Natural killer cell treated with Interleukin-12 subunit alpha and Interleukin-12 subunit beta and Interleukin-15 and Interleukin-18, amount 100 ng/mL, for 72 hours (primary cell): ENCODE measurements around the gene CCDC73. TPM values are rescaled to one million over a fixed set of nuclear protein-coding genes. Genes with fewer than 3 reads are reported as not detected.

Experiments used
- ATAC-seq, 2 donors: fragments of 150-1000 bp; cut with Tn5 transposase in 1 of 2; sonication (Bioruptor Pico), chemical (Tn5 transposase) in 1 of 2; 2 replicates each; pipeline ENCODE4 v1.10.0; 2021
- DNase-seq: peaks from one replicate; pipeline ENCODE4 v3.0.0; 2022; ENCODE audit warnings: low spot score
- H3K27ac Mint-ChIP-seq, 2 donors: 1 replicate in 1 of 2; 2 replicates in 1 of 2; pipeline ENCODE4 v1.8.0; 2022; ENCODE audit warnings: mixed read lengths in 2 of 2, mild to moderate bottlenecking in 1 of 2, moderate library complexity in 1 of 2
- H3K27me3 Mint-ChIP-seq, 2 donors: 1 replicate in 1 of 2; 2 replicates in 1 of 2; pipeline ENCODE4 v1.8.0; 2022; ENCODE audit warnings: mixed read lengths in 2 of 2
- H3K36me3 Mint-ChIP-seq: one replicate; pipeline ENCODE4 v1.8.0; 2022; ENCODE audit warnings: mixed read lengths
- H3K4me1 Mint-ChIP-seq, 2 donors: 1 replicate in 1 of 2; 2 replicates in 1 of 2; pipeline ENCODE4 v1.8.0; 2022; ENCODE audit warnings: low read depth in 2 of 2, mixed read lengths in 2 of 2, mild to moderate bottlenecking in 1 of 2
- H3K4me3 Mint-ChIP-seq: one replicate; pipeline ENCODE4 v1.8.0; 2022; ENCODE audit warnings: mixed read lengths
- H3K9me3 Mint-ChIP-seq: 2 replicates; pipeline ENCODE4 v1.8.0; 2022; ENCODE audit warnings: mixed read lengths
- total RNA-seq, 2 donors: library from RNA; stranded (reverse); gene quantifications; one replicate each; pipeline ENCODE4 v1.2.3, GENCODE V29; 2022

CCDC73 gene
- total RNA-seq, 2 donors from 2014 or later: 0.10 TPM; not detected in 1

- no peaks in the 10 kb centered on the region for H3K9me3 Mint-ChIP-seq
- ATAC-seq: no peak
- H3K36me3 Mint-ChIP-seq: no peaks in the 10 kb centered on the region
- no peak overlapping the region for H3K4me3 Mint-ChIP-seq
- H3K27ac Mint-ChIP-seq: no peak overlapping the region
- H3K27me3 Mint-ChIP-seq: peaks cover 10 to 19% of the 10 kb centered on the region in 2 donors
- H3K4me1 Mint-ChIP-seq: no peaks in the 10 kb centered on the region
- DNase-seq: no peak
Observed at GRCh38 chr11:32555091-32555490, 239.4 kb downstream of the CCDC73 start.

Other genes starting within 250 kb of the CCDC73 start
- gene EIF3M, start 210.8 kb downstream of the CCDC73 start, total RNA-seq: 100 to 1,000 TPM; 244 to 362 TPM
- gene PRRG4, start 35.3 kb upstream of the CCDC73 start, total RNA-seq: 1 to 10 TPM in 1 of 2 donors, under 1 TPM in 1; 0.67 to 1.8 TPM
- gene QSER1, start 98.1 kb upstream of the CCDC73 start, total RNA-seq: 10 to 100 TPM; 15.5 to 22.6 TPM
- gene DEPDC7, start 221.2 kb upstream of the CCDC73 start, total RNA-seq: 1 to 10 TPM; 1.1 to 3.4 TPM
- 10 to 100 TPM; 23.0 to 31.7 TPM for gene TCP11L1, start 244.9 kb upstream of the CCDC73 start, total RNA-seq